Esophagus muscularis mucosa (tissue), 4 donors: ENCODE measurements around the gene ATP5F1B. TPM values are rescaled to one million over a fixed set of nuclear protein-coding genes. Genes with fewer than 3 reads are reported as not detected.
A peak's percentile ranks its signal among the peaks of the same experiment; 100 is the strongest.

Experiments used
- DNase-seq: peaks from one replicate; pipeline ENCODE4 v3.0.0-alpha.2; 2017; ENCODE audit errors: extremely low spot score
- H3K27ac ChIP-seq, 4 donors: fragments of 200-600 bp; sonication (generic); replicated peaks in 1 of 4; 1 replicate in 3 of 4; 2 replicates in 1 of 4; pipeline ENCODE4 v1.5.1; 2016 to 2019; ENCODE audit warnings: mild to moderate bottlenecking in 1 of 4
- H3K27me3 ChIP-seq, 4 donors: fragments of 200-600 bp; sonication (generic); one replicate each; pipeline versions ENCODE4 v1.5.1 to v1.6.0; 2016 to 2019
- H3K36me3 ChIP-seq, 4 donors: fragments of 200-600 bp; sonication (generic); one replicate each; pipeline ENCODE4 v1.5.1; 2016 to 2019
- H3K4me1 ChIP-seq, 4 donors: fragments of 200-600 bp; sonication (generic); one replicate each; pipeline ENCODE4 v1.5.1; 2016 to 2019
- H3K4me3 ChIP-seq, 4 donors: fragments of 200-600 bp; sonication (generic); 1 replicate in 2 of 4; 2 replicates in 2 of 4; pipeline ENCODE4 v1.5.1; 2016 to 2019; ENCODE audit warnings: mild to moderate bottlenecking in 4 of 4, moderate library complexity in 1 of 4
- H3K9me3 ChIP-seq, 4 donors: fragments of 200-600 bp; sonication (generic); 1 replicate in 3 of 4; 2 replicates in 1 of 4; pipeline ENCODE4 v1.5.1; 2016 to 2019
- EP300 ChIP-seq: sonication (generic); formaldehyde crosslinking; IDR thresholded peaks from one replicate; pipeline ENCODE4 v1.6.1; 2017; ENCODE audit warnings: antibody characterized with exemption
- POLR2A ChIP-seq: fragments of 450-650 bp; IDR thresholded peaks from one replicate; pipeline ENCODE4 v1.6.1; 2017; ENCODE audit warnings: antibody characterized with exemption, moderate library complexity, mild to moderate bottlenecking, low read depth
- POLR2AphosphoS5 ChIP-seq, 2 donors: sonication (generic); formaldehyde crosslinking; IDR thresholded peaks; one replicate each; pipeline ENCODE4 v1.6.1; 2017; ENCODE audit warnings: antibody characterized with exemption in 2 of 2
- WGBS: methylation state at CpG from one replicate; pipeline ENCODE4 v1.1.5; 2018; 5-methylcytosine and 5-hydroxymethylcytosine counted together
- intact Hi-C: fragments of 100-400 bp; cut with DNase I; formaldehyde crosslinking; loops from one replicate; pipeline ENCODE4 v1.15.1; 2023
- total RNA-seq, 4 donors: library from RNA; depleted of rRNA; stranded (reverse); fragments of >200 nt; gene quantifications; one replicate each; pipeline versions ENCODE4 v1.1.0 to v1.2.1, GENCODE V29; 2016
- TF ChIP-seq, protein P1 (sequence below), 3 experiments: fragments of 200-600 bp in 2 of 3; fragments of 450-650 bp in 1 of 3; sonication (generic) in 2 of 3; IDR thresholded peaks; one replicate each; pipeline ENCODE4 v1.5.1; 2017 to 2019; ENCODE audit warnings: antibody characterized with exemption in 3 of 3, mild to moderate bottlenecking in 2 of 3, moderate library complexity in 1 of 3

ATP5F1B gene
- total RNA-seq, 4 donors from 2014 or later = 383 to 465 (median 424) TPM

DNA sequence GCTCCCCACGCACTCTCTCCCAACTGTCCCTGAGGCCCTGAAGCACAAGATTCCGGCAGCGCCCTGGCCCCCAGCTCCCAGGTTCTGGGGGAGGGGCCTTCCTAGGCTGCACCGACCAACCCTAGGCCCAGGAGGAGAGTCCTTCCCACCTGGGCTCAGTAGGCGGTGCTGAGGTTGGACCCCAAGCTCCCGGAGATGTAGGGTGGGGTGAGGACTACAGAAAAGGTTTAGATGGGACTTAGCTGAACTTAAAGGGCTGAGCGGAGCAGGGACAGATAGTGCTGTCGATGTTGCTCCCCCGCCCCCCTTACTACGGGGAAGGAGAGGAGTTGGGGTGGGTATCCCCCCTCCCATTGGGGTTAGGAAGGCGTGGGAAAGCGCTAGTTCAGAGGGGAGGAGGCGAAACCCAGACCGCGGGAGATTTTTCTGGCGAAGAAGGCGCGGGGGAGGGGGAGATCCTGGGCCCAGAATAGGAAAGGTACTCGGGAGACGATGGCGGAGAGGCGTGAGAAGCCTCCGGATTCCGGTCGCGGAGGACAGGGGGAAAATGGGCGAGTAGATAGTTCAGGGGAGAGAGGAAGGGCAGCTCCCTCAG, 11.4 kb downstream of the ATP5F1B start:
- Histone ChIP-seq H3K4me3 (peak overlapping the region; percentile 78 to 89 (median 83)), H3K4me1 (peaks cover 51 to 75% (median 66%) of the 10 kb centered on the region in 4 donors), H3K27me3 (no peaks in the 10 kb centered on the region), H3K27ac (peak overlapping the region; percentile 88 to 95 (median 94)), H3K9me3 (no peaks in the 10 kb centered on the region), H3K36me3 (peaks cover 16 to 22% (median 19%) of the 10 kb centered on the region in 4 donors)
- intact Hi-C loops = loop anchor here (10.0 kb wide), 2 partner anchors 460 to 510 kb away; partner anchors contain the start of gene ESYT1
- TF ChIP-seq, protein P1, sequence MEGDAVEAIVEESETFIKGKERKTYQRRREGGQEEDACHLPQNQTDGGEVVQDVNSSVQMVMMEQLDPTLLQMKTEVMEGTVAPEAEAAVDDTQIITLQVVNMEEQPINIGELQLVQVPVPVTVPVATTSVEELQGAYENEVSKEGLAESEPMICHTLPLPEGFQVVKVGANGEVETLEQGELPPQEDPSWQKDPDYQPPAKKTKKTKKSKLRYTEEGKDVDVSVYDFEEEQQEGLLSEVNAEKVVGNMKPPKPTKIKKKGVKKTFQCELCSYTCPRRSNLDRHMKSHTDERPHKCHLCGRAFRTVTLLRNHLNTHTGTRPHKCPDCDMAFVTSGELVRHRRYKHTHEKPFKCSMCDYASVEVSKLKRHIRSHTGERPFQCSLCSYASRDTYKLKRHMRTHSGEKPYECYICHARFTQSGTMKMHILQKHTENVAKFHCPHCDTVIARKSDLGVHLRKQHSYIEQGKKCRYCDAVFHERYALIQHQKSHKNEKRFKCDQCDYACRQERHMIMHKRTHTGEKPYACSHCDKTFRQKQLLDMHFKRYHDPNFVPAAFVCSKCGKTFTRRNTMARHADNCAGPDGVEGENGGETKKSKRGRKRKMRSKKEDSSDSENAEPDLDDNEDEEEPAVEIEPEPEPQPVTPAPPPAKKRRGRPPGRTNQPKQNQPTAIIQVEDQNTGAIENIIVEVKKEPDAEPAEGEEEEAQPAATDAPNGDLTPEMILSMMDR (IDR thresholded peaks at IDR 0.05) = no peak
- TF ChIP-seq POLR2AphosphoS5 (IDR thresholded peaks at IDR 0.05) (peak in 1 of 2 donors; percentile 21), EP300 (no peak), POLR2A (no peak)
- WGBS = under 1% methylated on average over 21 of the region's 27 CpGs
- DNase-seq = no peak

DNA sequence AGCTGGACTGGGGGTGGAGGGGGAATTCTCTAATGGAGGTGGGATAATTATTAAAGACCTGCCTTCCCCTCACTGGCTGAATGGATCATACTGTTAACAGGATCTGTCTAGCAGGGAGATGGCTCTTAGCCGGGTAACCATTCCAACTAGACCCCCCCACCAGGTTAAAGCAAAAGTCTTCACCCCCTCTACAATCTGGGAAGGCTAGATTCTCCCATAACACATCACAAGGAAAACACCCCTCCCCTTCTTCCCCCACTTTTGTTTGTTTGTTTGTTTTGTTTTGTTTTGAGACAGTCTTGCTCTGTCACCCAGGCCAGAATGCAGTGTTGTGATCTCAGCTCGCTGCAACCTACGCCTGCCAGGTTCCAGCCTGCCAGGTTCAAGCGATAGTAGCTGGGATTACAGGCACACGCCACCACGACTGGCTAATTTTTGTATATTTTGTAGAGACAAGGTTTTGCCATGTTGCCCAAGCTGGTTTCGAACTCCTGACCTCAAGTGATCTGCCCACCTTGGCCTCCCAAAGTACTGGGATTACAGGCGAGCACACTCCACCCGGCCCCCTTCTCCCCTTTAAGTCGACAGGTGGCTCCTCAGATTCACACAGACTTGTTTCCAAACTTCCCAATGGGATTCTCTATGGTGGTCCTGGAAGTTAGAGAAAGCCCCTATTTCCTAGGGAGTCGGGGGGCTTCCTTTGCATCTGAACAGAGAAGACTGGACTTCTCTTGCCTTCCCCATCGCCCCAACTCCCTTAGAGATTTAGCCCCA, 12.1 kb downstream of the ATP5F1B start:
- Histone ChIP-seq H3K9me3 (no peaks in the 10 kb centered on the region), H3K27ac (peak overlapping the region; percentile 88 to 95 (median 94)), H3K36me3 (peaks cover 9 to 15% (median 12%) of the 10 kb centered on the region in 4 donors), H3K27me3 (no peaks in the 10 kb centered on the region), H3K4me3 (peak overlapping the region; percentile 78 to 89 (median 83)), H3K4me1 (peaks cover 51 to 74% (median 65%) of the 10 kb centered on the region in 4 donors)
- DNase-seq = no peak
- intact Hi-C loops = loop anchor here (10.0 kb wide), 2 partner anchors 461 to 509 kb away; partner anchors contain the start of gene ESYT1
- TF ChIP-seq POLR2AphosphoS5 (IDR thresholded peaks at IDR 0.05) (no peak), POLR2A (no peak), EP300 (no peak)
- TF ChIP-seq, protein P1 (IDR thresholded peaks at IDR 0.05) = no peak
- WGBS = 47% methylated on average over 12 of the region's 12 CpGs

DNA sequence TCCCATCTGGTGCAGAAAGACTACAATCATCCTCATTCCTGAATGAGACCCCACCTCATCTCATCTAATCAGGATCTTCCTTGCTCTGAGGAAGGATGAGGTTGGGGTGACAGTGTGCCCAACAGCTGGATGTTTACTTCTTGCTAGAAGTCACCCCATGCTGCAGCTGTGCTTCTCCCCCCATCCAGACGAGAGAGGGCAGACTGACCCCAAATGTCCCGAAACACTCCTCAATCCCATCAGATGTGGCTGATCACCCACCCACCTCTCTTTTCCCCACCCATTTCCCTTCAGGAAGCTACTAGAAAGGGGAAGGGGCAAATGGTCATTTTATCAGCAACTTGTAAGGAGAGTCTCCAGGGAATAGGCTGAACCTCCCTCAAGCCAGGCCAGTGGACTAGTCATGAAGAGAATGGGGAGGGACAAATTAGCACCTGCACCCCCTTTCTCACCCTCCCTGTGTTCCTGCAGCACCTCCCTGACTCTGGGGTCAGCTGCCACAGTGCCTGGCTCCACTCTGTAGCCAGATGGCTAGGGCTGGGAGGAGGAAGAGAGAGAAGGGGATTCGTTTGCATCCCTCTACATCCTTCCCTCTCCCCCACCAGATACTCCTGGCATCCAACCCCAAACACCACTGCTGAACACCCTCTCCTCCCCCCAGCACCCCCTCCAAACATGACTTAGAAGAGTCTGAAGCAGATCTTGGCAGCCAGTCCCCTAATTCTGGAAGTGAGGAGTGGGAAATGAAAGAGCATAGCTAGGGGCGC, 12.9 kb downstream of the ATP5F1B start:
- peaks cover 56 to 77% (median 67%) of the 10 kb centered on the region in 4 donors for H3K4me1 ChIP-seq
- 42% methylated on average over 4 of the region's 4 CpGs for WGBS

DNA sequence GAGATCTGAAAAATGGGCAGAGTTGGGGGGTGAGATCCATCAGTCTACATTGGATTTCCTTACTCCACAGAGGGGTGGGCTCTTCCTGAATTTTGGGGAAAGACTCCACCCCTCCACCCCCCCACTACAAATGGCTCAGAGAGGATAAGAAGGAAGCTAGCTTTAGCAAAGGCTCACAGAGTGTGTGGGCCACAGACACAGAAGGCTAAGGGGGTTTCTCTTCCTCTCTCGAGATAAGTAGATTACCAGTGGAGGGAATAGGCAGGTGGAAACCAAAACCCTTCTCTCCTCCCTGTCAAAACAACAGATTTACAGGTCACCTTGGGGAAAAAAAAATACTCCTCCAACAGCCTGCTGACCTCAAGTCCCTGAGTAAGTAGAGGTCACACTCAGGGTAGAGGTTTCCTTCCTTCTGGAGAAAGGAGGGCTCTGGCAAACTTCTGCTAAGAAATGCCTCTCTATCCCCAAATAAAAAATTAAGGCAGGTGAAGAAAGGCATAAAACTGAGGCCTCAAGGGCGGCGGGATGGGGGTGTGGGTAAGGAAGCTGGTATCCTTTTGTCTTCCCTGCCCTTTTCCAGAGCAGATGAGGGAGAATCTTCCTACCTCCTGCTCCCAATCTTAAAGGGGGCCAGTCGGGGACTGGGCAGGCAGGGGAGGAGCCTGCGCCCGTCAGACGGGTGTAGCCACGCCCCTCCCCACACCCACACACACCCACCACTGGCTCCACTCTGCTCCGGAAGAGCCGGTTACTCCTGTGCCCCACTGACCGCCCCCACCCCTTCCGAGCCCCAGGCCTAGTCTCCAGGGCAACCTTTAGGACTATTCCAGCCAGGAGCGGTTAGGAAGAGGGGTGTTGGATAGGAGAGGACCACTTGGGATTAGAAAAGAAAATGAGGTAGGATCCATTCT, 13.7 kb downstream of the ATP5F1B start:
- DNase-seq = peak; percentile 93
- TF ChIP-seq POLR2A (no peak), POLR2AphosphoS5 (IDR thresholded peaks at IDR 0.05) (peak in 1 of 2 donors; percentile 41)
- TF ChIP-seq, protein P1 (IDR thresholded peaks at IDR 0.05) = peak in 1 of 3 experiments; percentile 7
- Histone ChIP-seq H3K36me3 (peaks cover 0 to 5% (median under 1%) of the 10 kb centered on the region in 4 donors), H3K27me3 (no peaks in the 10 kb centered on the region), H3K9me3 (no peaks in the 10 kb centered on the region), H3K4me1 (peaks cover 56 to 77% (median 67%) of the 10 kb centered on the region in 4 donors), H3K4me3 (peak overlapping the region; percentile 31 to 85 (median 58)), H3K27ac (peak overlapping the region; percentile 88 to 95 (median 94))
- 7% methylated on average over 13 of the region's 13 CpGs for WGBS
- intact Hi-C loops = loop anchor here (10.0 kb wide), 2 partner anchors 463 to 507 kb away; partner anchors contain the start of gene ESYT1

More for the DNA sequence above, 12.9 kb downstream of the ATP5F1B start:
- H3K9me3 ChIP-seq = no peaks in the 10 kb centered on the region
- H3K27ac ChIP-seq = peak overlapping the region; percentile 88 to 95 (median 94)
- DNase-seq = no peak
- H3K36me3 ChIP-seq = peaks cover 1 to 7% (median 5%) of the 10 kb centered on the region in 4 donors
- TF ChIP-seq EP300 = no peak
- no peaks in the 10 kb centered on the region for H3K27me3 ChIP-seq
- intact Hi-C loops = loop anchor here (10.0 kb wide), 2 partner anchors 462 to 508 kb away; partner anchors contain the start of gene ESYT1
- H3K4me3 ChIP-seq = peak overlapping the region; percentile 35 to 89 (median 83)
